Body of pancreas (tissue), 4 donors: ENCODE data around the gene PTPRD.

Source experiments
- CTCF ChIP-seq, 7 experiments: fragments of 450-650 bp in 4 of 7; fragments of 200-600 bp in 3 of 7; sonication (generic) in 3 of 7; IDR thresholded peaks; one replicate each; pipeline ENCODE4 v1.5.1; 2016 to 2019; ENCODE audit warnings: antibody characterized with exemption in 7 of 7
- POLR2A ChIP-seq, 3 donors: fragments of 450-650 bp; IDR thresholded peaks; one replicate each; pipeline ENCODE4 v1.6.1; 2016; ENCODE audit warnings: antibody characterized with exemption in 3 of 3, mild to moderate bottlenecking in 2 of 3

GRCh38 chr9:8267636-8268035, 2345.2 kb downstream of the PTPRD start:
- TF ChIP-seq CTCF (IDR thresholded peaks at IDR 0.05) (no peak), POLR2A (IDR thresholded peaks at IDR 0.05) (no peak)
